ENCODE data around the gene OXSR1. TPM values are rescaled to one million over a fixed set of nuclear protein-coding genes. Genes with fewer than 3 reads are reported as not detected.

OXSR1 gene
- total and polyA plus RNA-seq, 2 of the 13 experiments (the other 11 are each of a cell fraction or from before 2014, with no cell fraction given) = 27.4 to 32.6 TPM

DNA sequence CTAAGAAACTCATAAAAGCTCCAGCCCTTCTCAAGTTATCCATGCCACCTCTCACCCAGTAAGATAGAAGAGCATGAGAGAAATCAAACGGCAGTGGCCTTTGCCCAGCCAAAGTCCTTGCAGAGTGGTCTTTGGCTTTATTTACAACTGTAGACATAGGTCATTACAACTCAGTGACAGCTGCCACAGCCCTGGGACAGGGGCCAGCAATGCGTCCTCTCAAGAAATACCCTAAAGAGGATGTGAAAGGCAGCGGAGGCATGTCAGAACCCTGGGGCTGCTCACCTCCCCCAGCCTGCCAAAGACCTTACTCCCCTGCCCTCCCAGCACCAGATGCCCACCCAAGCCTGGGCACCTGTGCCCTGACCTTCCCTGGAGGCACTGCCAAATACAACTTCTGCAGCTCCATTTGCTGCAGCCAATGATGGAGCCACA, 34.7 kb upstream of the OXSR1 start (continued):
- 0 out of 2 replicates have a peak, but pooled peaks have one; percentile 61 for TF ChIP-seq ZC3H13 (CRISPR knock-in tag; IDR thresholded peaks at IDR 0.05)
- peak; percentile 60; the same call in 1 of the 2 replicates for TF ChIP-seq CREM (IDR thresholded peaks at IDR 0.05)
- TF ChIP-seq CREM (CRISPR knock-in tag; IDR thresholded peaks at IDR 0.05) = no peak
- TF ChIP-seq MEIS1 (CRISPR knock-in tag; IDR thresholded peaks at IDR 0.05; ENCODE audit: borderline replicate concordance) = peak; percentile 97
- peak; percentile 93 for TF ChIP-seq ZBTB38 (CRISPR knock-in tag; IDR thresholded peaks at IDR 0.05)
- TF ChIP-seq, protein P1, sequence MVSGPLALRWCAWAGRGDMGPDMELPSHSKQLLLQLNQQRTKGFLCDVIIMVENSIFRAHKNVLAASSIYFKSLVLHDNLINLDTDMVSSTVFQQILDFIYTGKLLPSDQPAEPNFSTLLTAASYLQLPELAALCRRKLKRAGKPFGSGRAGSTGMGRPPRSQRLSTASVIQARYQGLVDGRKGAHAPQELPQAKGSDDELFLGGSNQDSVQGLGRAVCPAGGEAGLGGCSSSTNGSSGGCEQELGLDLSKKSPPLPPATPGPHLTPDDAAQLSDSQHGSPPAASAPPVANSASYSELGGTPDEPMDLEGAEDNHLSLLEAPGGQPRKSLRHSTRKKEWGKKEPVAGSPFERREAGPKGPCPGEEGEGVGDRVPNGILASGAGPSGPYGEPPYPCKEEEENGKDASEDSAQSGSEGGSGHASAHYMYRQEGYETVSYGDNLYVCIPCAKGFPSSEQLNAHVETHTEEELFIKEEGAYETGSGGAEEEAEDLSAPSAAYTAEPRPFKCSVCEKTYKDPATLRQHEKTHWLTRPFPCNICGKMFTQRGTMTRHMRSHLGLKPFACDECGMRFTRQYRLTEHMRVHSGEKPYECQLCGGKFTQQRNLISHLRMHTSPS (CRISPR knock-in tag; IDR thresholded peaks at IDR 0.05; ENCODE audit: low read depth) = no peak; the same call in 1 of the 2 replicates
- TF ChIP-seq THAP11 (CRISPR knock-in tag; IDR thresholded peaks at IDR 0.05) = peak; percentile 61; the same call in 1 of the 2 replicates
- peak; percentile 62; the same call in 1 of the 2 replicates for TF ChIP-seq ZNF431 (CRISPR knock-in tag; IDR thresholded peaks at IDR 0.05; ENCODE audit: borderline replicate concordance, low read depth)
- peak; percentile 74; the same call in 1 of the 2 replicates for TF ChIP-seq ZNF264 (CRISPR knock-in tag; IDR thresholded peaks at IDR 0.05)
- TF ChIP-seq SIX4 (CRISPR knock-in tag; IDR thresholded peaks at IDR 0.05) = no peak
- TF ChIP-seq SETDB1 (CRISPR knock-in tag; IDR thresholded peaks at IDR 0.05; ENCODE audit: borderline replicate concordance) = no peak
- peak; percentile 72 for TF ChIP-seq ISL2 (CRISPR knock-in tag; IDR thresholded peaks at IDR 0.05)
